CD4-positive, alpha-beta T cell treated with Interleukin-6 for 4 hours (primary cell): Measurements from ENCODE around the gene TMEM50A.
"Not testable (repeated sequence)": the region's sequence is repeated elsewhere in the genome, so short reads cannot be mapped to it uniquely, and the experiment has no call there.

Experiments
- DNase-seq: peaks from one replicate; pipeline ENCODE4 v3.0.0-alpha.2; 2020; ENCODE audit warnings: mixed read lengths

Gene TMEM50A

GRCh38 chr1:25389721-25390120 lies 51.6 kb downstream of the TMEM50A start:
- not testable (repeated sequence) for DNase-seq

GRCh38 chr1:25392841-25393240 lies 54.7 kb downstream of the TMEM50A start:
- no peak for DNase-seq

- DNase-seq: not testable (repeated sequence)
These were observed 59.4 kb downstream of the TMEM50A start for GRCh38 chr1:25397549-25397948.

DNA sequence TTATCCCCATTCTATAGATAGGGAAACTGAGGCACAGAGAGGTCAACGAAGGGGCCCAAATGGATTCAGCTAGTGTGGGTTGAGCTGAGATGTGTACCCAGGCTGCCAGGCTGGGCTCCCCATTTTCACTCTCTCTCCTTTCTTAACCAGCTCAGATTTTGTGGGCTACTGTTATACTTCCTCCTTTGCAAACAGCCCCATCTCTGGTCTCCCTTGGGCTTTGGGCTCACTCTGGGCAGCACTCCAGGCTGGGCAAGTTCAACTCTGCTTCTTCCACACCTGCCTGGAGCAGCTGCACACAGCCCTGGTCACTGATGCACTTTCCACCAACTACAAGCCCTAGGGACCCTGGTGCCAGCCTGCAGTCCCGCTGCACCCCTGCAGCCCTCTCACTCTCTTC lies 59.9 kb downstream of the TMEM50A start:
- DNase-seq: not testable (repeated sequence)

DNA sequence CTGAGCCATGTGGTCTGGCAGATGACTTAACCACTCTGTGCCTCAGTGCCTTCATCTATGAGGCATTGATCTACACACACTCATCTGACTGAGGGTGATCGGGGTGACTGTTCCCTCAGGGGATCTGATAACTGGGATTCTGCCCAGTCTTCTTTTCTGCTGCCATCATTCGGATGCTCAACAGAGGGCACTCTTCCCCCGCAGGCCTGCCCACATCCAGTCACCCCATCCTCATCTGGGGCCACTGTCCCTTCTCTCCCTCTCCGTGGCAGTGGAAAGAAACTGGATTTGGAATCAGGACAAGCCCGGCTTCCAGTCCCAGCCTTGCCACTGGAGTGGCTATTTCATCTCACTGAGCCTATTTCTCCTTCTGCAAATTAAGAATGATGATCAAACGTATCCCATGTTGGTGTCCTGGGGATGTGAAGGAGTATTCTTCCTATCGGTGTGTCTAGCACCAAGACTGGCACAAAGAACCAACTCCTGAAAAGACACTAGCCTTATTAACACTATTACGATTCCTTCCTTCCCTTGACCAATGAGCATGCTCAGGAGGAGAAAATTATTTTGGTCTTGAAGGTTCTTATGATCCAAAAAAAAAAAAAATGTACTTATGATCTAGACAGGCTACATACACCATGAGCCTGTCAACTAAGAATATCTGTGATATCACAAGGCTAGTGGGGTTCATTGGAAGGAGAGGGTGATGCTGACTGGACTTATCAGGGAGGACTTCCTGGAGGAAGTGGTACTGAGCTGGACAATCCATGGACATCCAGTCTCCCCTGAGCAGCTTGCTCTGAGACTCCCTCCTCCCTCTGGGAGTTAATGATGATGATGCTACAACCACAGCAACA lies 65.0 kb downstream of the TMEM50A start:
- not testable (repeated sequence) for DNase-seq

- not testable (repeated sequence) for DNase-seq
These were observed 67.7 kb downstream of the TMEM50A start for GRCh38 chr1:25405731-25406305.

DNA sequence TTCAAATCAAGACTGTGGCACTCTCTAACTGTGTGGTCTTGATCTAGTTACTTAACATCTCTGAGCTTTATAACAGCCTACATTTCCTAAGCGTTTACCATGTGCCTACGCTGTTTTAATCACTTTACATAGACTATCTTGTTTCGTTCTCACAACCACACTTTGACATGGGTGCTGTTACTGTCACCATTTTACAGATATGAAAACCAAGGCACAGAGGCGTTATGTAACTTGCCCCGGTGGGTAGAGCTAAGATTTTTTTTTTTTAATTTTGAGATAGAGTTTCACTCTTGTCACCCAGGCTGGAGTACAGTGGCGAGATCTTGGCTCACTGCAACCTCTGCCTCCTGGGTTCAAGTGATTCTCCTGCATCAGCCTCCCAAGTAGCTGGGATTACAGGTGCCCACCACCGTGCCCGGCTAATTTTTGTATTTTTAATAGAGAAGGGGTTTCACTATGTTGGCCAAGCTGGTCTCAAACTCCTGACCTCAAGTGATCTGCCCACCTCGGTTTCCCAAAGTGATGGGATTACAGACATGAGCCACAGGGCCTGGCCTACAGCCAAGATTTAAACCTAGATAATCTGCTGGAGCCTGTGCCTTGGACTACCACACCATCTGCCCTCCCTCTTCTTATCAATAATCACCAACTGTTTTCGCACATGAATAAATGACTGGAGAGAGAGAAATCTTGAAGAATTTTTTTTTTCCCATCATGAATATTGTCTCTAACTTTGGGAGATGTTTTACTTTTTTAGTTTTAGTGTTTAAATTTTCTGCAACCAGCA lies 71.7 kb downstream of the TMEM50A start:
- DNase-seq: not testable (repeated sequence)
